T-helper 2 cell treated with Interferon-gamma antibody and Interleukin-4, amounts not matched to agents 100 ng/mL and 5 ng/mL, for 36 hours (primary cell): Measurements from ENCODE around the gene COPG1. TPM values are rescaled to one million over a fixed set of nuclear protein-coding genes. Genes with fewer than 3 reads are reported as not detected.

Source experiments
- intact Hi-C: fragments of 100-400 bp; cut with micrococcal nuclease; formaldehyde crosslinking; loops from one replicate; pipeline ENCODE4 v1.15.1; 2023
- total RNA-seq: library from RNA; stranded (reverse); gene quantifications from 2 replicates; pipeline ENCODE4 v1.2.3, GENCODE V29; 2022

Gene COPG1
- total RNA-seq, 1 donor from 2014 or later = 179 TPM

GRCh38 chr3:129277829-129278271, 28.4 kb downstream of the COPG1 start:
- intact Hi-C loops = loop anchor here (1.0 kb wide), 4 partner anchors 29 to 162 kb away; partner anchors contain the start of genes COPG1 and IFT122

GRCh38 chr3:129278439-129278965, 29.1 kb downstream of the COPG1 start, which contains the start of gene HMCES:
Gene HMCES, plus strand, starts transcription at chr3:129278870. Its CDS starts 863 bp downstream, at chr3:129279733.
- intact Hi-C loops = loop anchor here (1.0 kb wide), 4 partner anchors 29 to 162 kb away; partner anchors contain the start of genes COPG1 and IFT122

- intact Hi-C loops = loop anchor here (1.0 kb wide), 4 partner anchors 30 to 161 kb away; partner anchors contain the start of genes COPG1 and IFT122
These were observed 29.8 kb downstream of the COPG1 start for GRCh38 chr3:129278966-129279906.

GRCh38 chr3:129280183-129280582, 30.8 kb downstream of the COPG1 start:
- intact Hi-C loops = no loop called here

- intact Hi-C loops = no loop called here
These were observed 32.3 kb downstream of the COPG1 start for GRCh38 chr3:129281726-129282125.

GRCh38 chr3:129282727-129283327, 33.4 kb downstream of the COPG1 start:
- intact Hi-C loops = no loop called here

- intact Hi-C loops = no loop called here
These were observed 36.7 kb downstream of the COPG1 start for GRCh38 chr3:129286081-129286480.

GRCh38 chr3:129288446-129288845, 39.0 kb downstream of the COPG1 start:
- intact Hi-C loops = no loop called here

GRCh38 chr3:129289201-129289921, 40.0 kb downstream of the COPG1 start:
- intact Hi-C loops = no loop called here

GRCh38 chr3:129291236-129291886, 42.0 kb downstream of the COPG1 start:
- intact Hi-C loops = no loop called here

GRCh38 chr3:129295286-129295685, 45.9 kb downstream of the COPG1 start:
- intact Hi-C loops = no loop called here

- intact Hi-C loops = no loop called here
These were observed 54.9 kb downstream of the COPG1 start for GRCh38 chr3:129304146-129304961.

- intact Hi-C loops = no loop called here
These were observed 55.5 kb downstream of the COPG1 start for GRCh38 chr3:129304962-129305222.

GRCh38 chr3:129305592-129306091, 56.2 kb downstream of the COPG1 start:
- intact Hi-C loops = no loop called here

- intact Hi-C loops = no loop called here
These were observed 59.2 kb downstream of the COPG1 start for GRCh38 chr3:129308636-129309035.

- intact Hi-C loops = no loop called here
These were observed 61.0 kb downstream of the COPG1 start for GRCh38 chr3:129310111-129311011.

GRCh38 chr3:129311054-129311902, 61.9 kb downstream of the COPG1 start:
- intact Hi-C loops = no loop called here
